Ammon's horn (tissue), 1 donor: Measurements from ENCODE around the gene NOX3.
"Not testable (repeated sequence)": the region's sequence is repeated elsewhere in the genome, so short reads cannot be mapped to it uniquely, and the experiment has no call there.

Experiments
- DNase-seq: peaks from one replicate; pipeline ENCODE4 v3.0.0-alpha.2; 2016; ENCODE audit warnings: low spot score

Gene NOX3

GRCh38 chr6:155371230-155371629 lies 84.4 kb downstream of the NOX3 start:
- no peak for DNase-seq

- DNase-seq, result no peak
Observed at GRCh38 chr6:155366325-155366724, 89.3 kb downstream of the NOX3 start.

GRCh38 chr6:155364844-155365437 lies 90.7 kb downstream of the NOX3 start:
- DNase-seq, result no peak

- not testable (repeated sequence) for DNase-seq
Observed at GRCh38 chr6:155364021-155364420, 91.6 kb downstream of the NOX3 start.

- DNase-seq, result not testable (repeated sequence)
Observed at GRCh38 chr6:155362968-155363632, 92.5 kb downstream of the NOX3 start.

GRCh38 chr6:155354167-155354566 lies 101.5 kb downstream of the NOX3 start:
- no peak for DNase-seq

GRCh38 chr6:155352811-155353210 lies 102.8 kb downstream of the NOX3 start:
- no peak for DNase-seq

- no peak for DNase-seq
Observed at GRCh38 chr6:155352130-155352420, 103.6 kb downstream of the NOX3 start.

GRCh38 chr6:155351273-155352129 lies 104.1 kb downstream of the NOX3 start:
- no peak for DNase-seq

- no peak for DNase-seq
Observed at GRCh38 chr6:155349956-155350355, 105.7 kb downstream of the NOX3 start.

GRCh38 chr6:155349129-155349528 lies 106.5 kb downstream of the NOX3 start:
- DNase-seq, result no peak

GRCh38 chr6:155347800-155348199 lies 107.8 kb downstream of the NOX3 start:
- DNase-seq, result no peak

- no peak for DNase-seq
Observed at GRCh38 chr6:155346957-155347356, 108.7 kb downstream of the NOX3 start.
